Muscle of back (tissue), 11 donors: ENCODE measurements around the gene CLDN3. TPM values are rescaled to one million over a fixed set of nuclear protein-coding genes. Genes with fewer than 3 reads are reported as not detected.
A peak's percentile ranks its signal among the peaks of the same experiment; 100 is the strongest.
"Not testable (repeated sequence)": the region's sequence is repeated elsewhere in the genome, so short reads cannot be mapped to it uniquely, and the experiment has no call there.

Experiments used
- DNase-seq, 3 donors: peaks; one replicate each; pipeline versions ENCODE4 v3.0.0 to v3.0.0-alpha.2; 2013
- polyA plus RNA-seq, 10 donors: library from polyadenylated mRNA; unstranded; fragments of 120-200 nt; gene quantifications; one replicate each; pipeline ENCODE4 v1.2.1, GENCODE V29; 2013; ENCODE audit not compliant: insufficient read length in 10 of 10

Gene CLDN3
- polyA plus RNA-seq, 10 donors, result 0.16 to 0.29 (median 0.24) TPM; not detected in 4

- peak in 1 of 3 donors; percentile 44 for DNase-seq
These were observed 31.9 kb downstream of the CLDN3 start for GRCh38 chr7:73738220-73738611.

- DNase-seq, result no peak
These were observed 32.4 kb downstream of the CLDN3 start for GRCh38 chr7:73737491-73738219.

DNA sequence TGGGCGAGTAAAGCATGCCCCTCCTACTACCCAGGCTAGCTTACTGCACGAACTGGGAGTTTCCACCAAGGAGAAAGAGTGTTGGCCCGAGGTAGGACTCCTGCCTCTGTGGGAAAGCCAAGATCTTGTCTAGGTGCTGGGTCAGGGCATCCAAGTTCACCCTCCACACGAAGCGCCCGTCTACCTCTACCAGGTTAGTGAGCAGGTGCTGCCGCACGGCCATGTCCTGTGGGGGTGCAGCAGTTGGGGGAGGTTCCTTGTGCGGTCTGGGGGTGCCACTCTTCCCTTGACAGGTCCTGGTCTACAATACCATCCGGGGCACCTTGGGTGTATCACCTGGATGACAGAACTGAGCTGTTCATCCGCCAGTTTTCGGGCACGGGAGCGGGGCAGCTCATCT is 33.2 kb downstream of the CLDN3 start:
- DNase-seq, result no peak

DNA sequence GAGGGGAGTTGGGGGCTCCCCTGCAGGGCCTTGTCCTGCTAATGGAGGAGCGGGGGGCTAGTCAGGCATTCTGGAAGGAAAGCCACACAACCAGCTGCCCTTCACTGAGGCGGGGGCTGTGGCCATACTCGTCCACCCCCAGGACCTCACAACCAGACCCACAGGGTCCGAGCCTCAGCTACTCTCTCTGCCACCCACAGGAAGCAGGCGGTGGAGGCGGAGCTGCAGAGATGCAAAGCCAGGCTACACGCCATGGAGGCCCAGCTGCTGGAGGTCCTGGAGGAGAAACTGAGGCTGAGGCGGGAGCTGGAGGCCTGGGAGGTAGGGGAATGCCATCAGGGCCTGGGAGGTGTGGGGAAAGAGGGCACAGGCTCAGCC is 34.6 kb downstream of the CLDN3 start:
- DNase-seq, result no peak

- DNase-seq, result peak in 2 of 3 donors; percentile 47 to 63
These were observed 35.2 kb downstream of the CLDN3 start for GRCh38 chr7:73734619-73735527.

DNA sequence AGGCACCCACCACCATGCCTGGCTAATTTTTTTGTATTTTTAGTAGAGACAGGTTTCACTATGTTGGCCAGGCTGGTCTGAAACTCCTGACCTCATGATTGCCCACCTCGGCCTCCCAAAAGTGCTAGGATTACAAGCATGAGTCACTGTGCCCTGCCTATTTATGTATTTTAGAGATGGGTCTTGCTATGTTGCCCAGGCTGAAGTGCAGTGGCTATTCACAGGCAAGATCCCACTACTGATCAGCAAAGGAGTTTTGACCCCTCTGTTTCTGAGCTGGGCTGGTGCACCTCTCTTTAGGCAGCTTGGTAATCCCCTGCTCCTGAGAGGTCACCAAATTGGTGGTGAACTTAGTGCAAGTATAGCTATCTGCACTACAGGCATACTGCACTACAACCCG is 37.7 kb downstream of the CLDN3 start:
- DNase-seq, result no peak

DNA sequence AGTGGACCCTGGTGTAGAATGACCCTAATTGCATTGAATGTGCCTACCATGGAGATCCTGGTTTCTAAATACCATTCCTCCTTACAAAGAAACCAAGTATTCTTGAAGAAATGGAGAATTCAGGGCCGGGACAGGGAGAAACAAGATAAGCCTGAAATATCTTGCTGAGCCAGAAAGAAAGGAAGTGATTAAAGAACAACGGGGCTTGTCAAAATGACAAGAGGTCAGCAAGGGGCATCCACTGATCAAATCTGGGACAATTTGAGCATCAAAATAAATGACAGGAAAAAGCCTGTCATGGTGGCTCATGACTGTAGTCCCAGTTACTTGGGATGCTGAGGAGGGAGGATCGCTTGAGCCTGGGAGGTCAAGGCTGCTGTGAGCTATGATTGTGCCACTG is 39.6 kb downstream of the CLDN3 start:
- DNase-seq, result no peak

GRCh38 chr7:73728551-73728950 is 41.5 kb downstream of the CLDN3 start:
- no peak for DNase-seq

- DNase-seq, result no peak
These were observed 42.1 kb downstream of the CLDN3 start for GRCh38 chr7:73727952-73728351.

- DNase-seq, result no peak
These were observed 44.0 kb downstream of the CLDN3 start for GRCh38 chr7:73726083-73726466.

DNA sequence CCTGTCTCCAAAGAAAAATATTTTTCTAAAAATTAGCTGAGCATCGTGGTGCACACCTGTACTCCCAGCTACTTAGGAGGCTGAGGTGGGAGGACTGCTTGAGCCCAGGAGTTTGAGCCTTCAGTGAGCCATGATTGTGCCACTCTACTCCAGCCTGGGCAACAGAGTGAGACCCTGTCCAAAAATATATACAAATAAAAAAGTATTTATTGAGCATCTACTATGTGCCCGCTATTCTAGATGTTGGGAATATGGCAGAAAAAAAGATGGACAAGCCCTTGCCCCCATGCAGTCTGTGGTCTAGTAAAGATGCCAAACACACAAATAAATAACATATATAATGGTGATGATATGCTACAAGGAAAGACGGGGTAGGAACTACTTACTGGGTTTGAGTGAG is 46.3 kb downstream of the CLDN3 start:
- DNase-seq, result no peak

DNA sequence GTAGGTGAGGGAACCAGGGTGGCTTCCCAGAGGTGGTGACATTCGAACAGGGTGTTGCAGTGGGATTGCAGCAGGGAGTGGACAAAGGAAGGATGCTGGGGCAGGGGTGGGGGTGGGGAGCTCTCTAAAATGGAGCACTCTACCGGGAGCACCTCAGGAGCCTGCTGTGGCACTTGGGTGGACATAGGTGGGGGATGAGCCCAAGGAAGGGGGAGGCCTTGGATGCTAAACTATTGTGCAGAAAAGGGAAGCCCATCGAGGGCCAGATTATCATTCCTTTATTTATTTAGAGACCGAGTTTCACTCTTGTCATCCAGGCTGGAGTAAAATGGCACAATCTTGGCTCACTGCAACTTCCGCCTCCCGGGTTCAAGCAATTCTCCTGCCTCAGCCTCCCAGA is 47.3 kb downstream of the CLDN3 start:
- DNase-seq, result no peak

DNA sequence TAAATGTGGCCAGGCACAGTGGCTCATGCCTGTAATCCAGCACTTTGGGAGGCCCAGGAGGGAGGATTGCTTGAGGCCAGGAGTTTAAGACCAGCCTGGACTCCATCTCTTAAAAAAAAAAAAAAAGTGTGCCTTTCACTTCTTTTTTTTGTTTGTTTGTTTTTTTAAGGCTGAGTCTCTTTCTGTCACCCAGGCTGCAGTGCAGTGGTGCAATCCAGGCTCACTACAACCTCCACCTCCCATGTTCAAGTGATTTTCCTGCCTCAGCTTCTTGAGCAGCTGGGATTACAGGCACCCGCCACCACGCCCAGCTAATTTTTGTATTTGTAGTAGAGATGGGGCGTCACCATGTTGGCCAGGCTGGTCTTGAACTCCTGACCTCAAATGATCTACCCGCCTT is 47.9 kb downstream of the CLDN3 start:
- not testable (repeated sequence) for DNase-seq

DNA sequence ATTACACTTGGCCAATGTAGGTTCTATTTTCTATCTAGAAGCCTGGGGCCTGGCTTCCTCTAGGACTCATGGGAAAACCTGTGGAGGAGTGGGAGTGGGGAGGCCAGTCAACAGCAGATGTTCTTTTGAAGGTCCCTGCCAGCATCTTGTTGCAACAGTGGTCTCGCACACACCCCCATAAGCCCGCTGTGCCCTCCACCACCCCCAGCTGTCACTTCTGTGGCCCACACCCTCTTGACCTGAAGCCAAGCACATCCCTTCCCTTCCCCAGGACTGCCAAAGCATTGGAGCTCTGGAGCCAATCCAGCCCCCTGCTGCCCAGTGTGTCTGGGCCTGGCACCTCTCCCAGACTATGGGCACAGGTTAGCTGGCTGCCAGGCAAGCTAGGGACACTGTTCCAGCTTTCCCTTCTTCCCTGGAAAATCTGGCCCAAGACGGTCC is 48.7 kb downstream of the CLDN3 start:
- peak; percentile 78 to 83 (median 78) for DNase-seq

DNA sequence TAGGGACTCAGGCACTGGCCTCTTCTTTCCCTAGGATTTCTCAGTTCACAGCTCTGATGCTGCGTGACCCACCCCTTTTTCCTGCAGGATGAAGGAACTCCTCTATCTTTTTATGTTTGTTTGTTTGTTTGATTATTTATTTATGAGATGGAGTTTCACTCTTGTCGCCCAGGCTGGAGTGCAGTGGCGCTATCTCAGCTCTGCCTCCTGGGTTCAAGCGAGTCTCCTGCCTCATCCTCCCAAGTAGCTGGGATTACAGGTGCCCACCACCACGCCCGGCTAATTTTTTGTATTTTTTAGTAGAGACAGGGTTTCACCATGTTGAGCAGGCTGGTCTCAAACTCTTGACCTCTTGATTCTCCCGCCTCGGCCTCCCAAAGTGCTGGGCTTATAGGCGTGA is 49.6 kb downstream of the CLDN3 start:
- DNase-seq, result not testable (repeated sequence)

DNA sequence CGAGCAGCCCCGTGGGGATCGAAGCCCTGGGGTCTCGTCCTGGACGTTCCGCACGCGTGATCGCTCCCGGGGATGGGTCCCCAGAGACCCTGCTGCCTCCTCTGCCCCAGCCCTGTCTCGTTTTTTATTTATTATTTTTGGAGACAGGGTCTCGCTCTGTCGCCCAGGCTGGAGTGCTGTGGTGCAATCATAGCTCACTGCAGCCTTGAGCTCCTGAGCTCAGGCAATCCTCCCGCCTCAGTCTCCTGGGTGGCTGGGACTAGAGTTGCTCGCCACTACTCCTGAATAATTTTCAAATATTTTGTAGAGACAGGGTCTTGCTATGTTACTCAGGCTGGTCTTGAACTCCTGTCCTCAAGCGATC is 50.3 kb downstream of the CLDN3 start:
- no peak for DNase-seq

Other genes with a start within 250 kb of the CLDN3 start
- 10 to 100 TPM; 46.3 to 60.5 (median 50.3) TPM for gene BAZ1B, start 248.0 kb downstream of the CLDN3 start, polyA plus RNA-seq
- 10 to 100 TPM; 27.2 to 34.7 (median 31.0) TPM for gene BCL7B, start 212.6 kb downstream of the CLDN3 start, polyA plus RNA-seq
- gene TBL2, start 191.7 kb downstream of the CLDN3 start, polyA plus RNA-seq, result 10 to 100 TPM; 21.1 to 33.8 (median 26.3) TPM
- gene MLXIPL, start 145.7 kb downstream of the CLDN3 start, polyA plus RNA-seq, result 1 to 10 TPM in 2 of 10 donors, under 1 TPM in 7, not detected in 1; 0.13 to 1.3 (median 0.22) TPM
- 1 to 10 TPM; 1.9 to 4.4 (median 2.6) TPM for gene VPS37D, start 102.4 kb downstream of the CLDN3 start, polyA plus RNA-seq
- gene DNAJC30, start 86.8 kb downstream of the CLDN3 start, polyA plus RNA-seq, result 1 to 10 TPM; 5.6 to 7.4 (median 6.6) TPM
- gene BUD23, start 86.7 kb downstream of the CLDN3 start, polyA plus RNA-seq, result 10 to 100 TPM; 65.5 to 73.3 (median 69.5) TPM
- 10 to 100 TPM in 5 of 10 donors, 1 to 10 TPM in 5; 6.2 to 12.2 (median 9.9) TPM for gene STX1A, start 50.6 kb downstream of the CLDN3 start, polyA plus RNA-seq
- 10 to 100 TPM in 8 of 10 donors, 1 to 10 TPM in 2; 8.6 to 14.4 (median 10.9) TPM for gene ABHD11, start 31.5 kb downstream of the CLDN3 start, polyA plus RNA-seq
- 1 to 10 TPM in 3 of 10 donors, under 1 TPM in 7; 0.22 to 7.9 (median 0.54) TPM for gene CLDN4, start 60.7 kb upstream of the CLDN3 start, polyA plus RNA-seq
- gene METTL27, start 72.2 kb upstream of the CLDN3 start, polyA plus RNA-seq, result 1 to 10 TPM in 6 of 10 donors, under 1 TPM in 4; 0.45 to 1.8 (median 1.2) TPM
- not detected for gene TMEM270, start 90.9 kb upstream of the CLDN3 start, polyA plus RNA-seq